WTC11 (cell line): ENCODE data around the gene SLC2A10. TPM values are rescaled to one million over a fixed set of nuclear protein-coding genes. Genes with fewer than 3 reads are reported as not detected.

Experiments
- ATAC-seq: fragments of 200-7000 bp; cut with Tn5 transposase; 2 replicates; pipeline ENCODE4 v1.10.0; 2021; ENCODE audit warnings: mild to moderate bottlenecking, moderate library complexity
- CTCF ChIA-PET: fragments of 300-600 bp; sonication (Branson Sonifier 250); formaldehyde crosslinking; loops from one replicate; lab custom pipeline; 2021; ENCODE audit warnings: antibody characterized with exemption; lab: Charles Lee
- POLR2A ChIA-PET: fragments of 350-600 bp; sonication (Branson Sonifier 250); formaldehyde crosslinking; loops from one replicate; lab custom pipeline; 2021; ENCODE audit warnings: antibody characterized with exemption; lab: Charles Lee
- DNase-seq: peaks from one replicate; pipeline ENCODE4 v3.0.0; 2021; ENCODE audit warnings: low spot score
- H3K27ac Mint-ChIP-seq: 2 replicates; pipeline ENCODE4 v1.8.0; 2021; ENCODE audit warnings: mixed read lengths
- H3K27me3 Mint-ChIP-seq: 2 replicates; pipeline ENCODE4 v1.8.0; 2021; ENCODE audit warnings: low read depth, mild to moderate bottlenecking, moderate library complexity, mixed read lengths
- H3K36me3 Mint-ChIP-seq: 2 replicates; pipeline ENCODE4 v1.8.0; 2021; ENCODE audit warnings: mixed read lengths
- H3K4me1 Mint-ChIP-seq: 2 replicates; pipeline ENCODE4 v1.8.0; 2022; ENCODE audit warnings: mixed read lengths
- H3K4me3 Mint-ChIP-seq: 2 replicates; pipeline ENCODE4 v1.8.0; 2021; ENCODE audit warnings: mild to moderate bottlenecking, moderate library complexity, mixed read lengths
- H3K9me3 Mint-ChIP-seq: 2 replicates; pipeline ENCODE4 v1.8.0; 2021; ENCODE audit warnings: mixed read lengths
- ATF6 ChIP-seq: sonication (generic); formaldehyde crosslinking; IDR thresholded peaks from 2 replicates; pipeline ENCODE4 v1.8.1; 2023; ENCODE audit warnings: mild to moderate bottlenecking, missing genetic modification reagents
- CREM ChIP-seq: sonication (generic); formaldehyde crosslinking; IDR thresholded peaks from 2 replicates; pipeline ENCODE4 v1.8.1; 2022; ENCODE audit warnings: mild to moderate bottlenecking, missing genetic modification reagents, moderate library complexity
- GTF2I ChIP-seq: fragments of 250-450 bp; sonication (Bioruptor Pico); conservative IDR thresholded peaks from 2 replicates; pipeline ENCODE4 v1.4.0; 2021; ENCODE audit warnings: mild to moderate bottlenecking
- JUN ChIP-seq: sonication (generic); formaldehyde crosslinking; IDR thresholded peaks from 2 replicates; pipeline ENCODE4 v1.8.0; 2023; ENCODE audit warnings: mild to moderate bottlenecking, missing genetic modification reagents
- NR3C1 ChIP-seq: sonication (generic); formaldehyde crosslinking; conservative IDR thresholded peaks from 2 replicates; pipeline ENCODE4 v1.8.1; 2023; ENCODE audit warnings: low read depth, mild to moderate bottlenecking, missing genetic modification reagents
- OVOL2 ChIP-seq: fragments of 250-450 bp; sonication (Bioruptor Pico); IDR thresholded peaks from 2 replicates; pipeline ENCODE4 v1.9.0; 2021; ENCODE audit warnings: mild to moderate bottlenecking, borderline replicate concordance
- PREB ChIP-seq: sonication (generic); formaldehyde crosslinking; IDR thresholded peaks from 2 replicates; pipeline ENCODE4 v1.8.1; 2022; ENCODE audit warnings: mild to moderate bottlenecking, missing genetic modification reagents, moderate library complexity, borderline replicate concordance
- SP1 ChIP-seq: sonication (generic); formaldehyde crosslinking; conservative IDR thresholded peaks from 2 replicates; pipeline ENCODE4 v1.8.1; 2022; ENCODE audit warnings: missing genetic modification reagents
- STAT6 ChIP-seq: sonication (generic); formaldehyde crosslinking; conservative IDR thresholded peaks from 2 replicates; pipeline ENCODE4 v1.8.1; 2023; ENCODE audit warnings: mild to moderate bottlenecking, low read depth, missing genetic modification reagents, moderate library complexity
- TCF7 ChIP-seq: sonication (generic); formaldehyde crosslinking; IDR thresholded peaks from 2 replicates; pipeline ENCODE4 v1.8.0; 2022; ENCODE audit warnings: mild to moderate bottlenecking, low read depth, missing genetic modification reagents, moderate library complexity
- ZNF219 ChIP-seq: sonication (generic); formaldehyde crosslinking; IDR thresholded peaks from 2 replicates; pipeline ENCODE4 v1.8.0; 2023; ENCODE audit warnings: missing genetic modification reagents, mild to moderate bottlenecking, borderline replicate concordance
- ZNF416 ChIP-seq: fragments of 250-450 bp; sonication (Bioruptor Pico); IDR thresholded peaks from 2 replicates; pipeline ENCODE4 v1.9.0; 2021; ENCODE audit warnings: mild to moderate bottlenecking, inconsistent platforms
- ZNF512 ChIP-seq: sonication (generic); formaldehyde crosslinking; IDR thresholded peaks from 2 replicates; pipeline ENCODE4 v1.8.1; 2022; ENCODE audit warnings: missing genetic modification reagents, borderline replicate concordance
- total RNA-seq: library from RNA; stranded (reverse); gene quantifications from 3 replicates; pipeline ENCODE4 v1.2.3, GENCODE V29; 2021
- TF ChIP-seq, protein P1 (sequence below): fragments of 250-450 bp; sonication (Bioruptor Pico); IDR thresholded peaks from 2 replicates; pipeline ENCODE4 v1.8.0; 2021; ENCODE audit warnings: mild to moderate bottlenecking
- TF ChIP-seq, protein P2 (sequence below): fragments of 250-450 bp; sonication (Bioruptor Pico); IDR thresholded peaks from 2 replicates; pipeline ENCODE4 v1.9.0; 2021; ENCODE audit warnings: moderate library complexity, mild to moderate bottlenecking, inconsistent platforms, borderline replicate concordance

Gene SLC2A10
- total RNA-seq, 1 experiment from 2014 or later = 8.0 TPM

DNA sequence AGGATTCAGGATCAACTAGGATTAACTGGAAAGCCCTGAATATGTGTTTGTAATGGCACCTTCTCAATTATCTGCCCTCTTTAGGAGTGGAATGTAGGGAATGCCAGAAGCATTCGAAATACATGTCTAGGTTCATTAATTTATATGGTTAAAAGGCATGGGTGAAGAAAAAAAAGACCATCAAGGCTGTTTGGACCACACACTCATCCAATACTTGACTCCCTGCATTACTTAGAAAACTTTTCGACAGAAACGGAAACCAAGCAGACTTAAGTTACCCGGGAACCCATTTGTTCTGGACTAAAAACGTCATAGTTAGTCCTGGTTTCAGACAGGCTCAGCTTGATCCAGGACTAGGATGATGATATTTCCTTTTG is 33.2 kb downstream of the SLC2A10 start (continued):
- TF ChIP-seq STAT6 (CRISPR knock-in tag) = no peak
- no peak for TF ChIP-seq JUN (CRISPR knock-in tag)
- TF ChIP-seq, protein P1, sequence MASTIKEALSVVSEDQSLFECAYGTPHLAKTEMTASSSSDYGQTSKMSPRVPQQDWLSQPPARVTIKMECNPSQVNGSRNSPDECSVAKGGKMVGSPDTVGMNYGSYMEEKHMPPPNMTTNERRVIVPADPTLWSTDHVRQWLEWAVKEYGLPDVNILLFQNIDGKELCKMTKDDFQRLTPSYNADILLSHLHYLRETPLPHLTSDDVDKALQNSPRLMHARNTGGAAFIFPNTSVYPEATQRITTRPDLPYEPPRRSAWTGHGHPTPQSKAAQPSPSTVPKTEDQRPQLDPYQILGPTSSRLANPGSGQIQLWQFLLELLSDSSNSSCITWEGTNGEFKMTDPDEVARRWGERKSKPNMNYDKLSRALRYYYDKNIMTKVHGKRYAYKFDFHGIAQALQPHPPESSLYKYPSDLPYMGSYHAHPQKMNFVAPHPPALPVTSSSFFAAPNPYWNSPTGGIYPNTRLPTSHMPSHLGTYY (CRISPR knock-in tag) = no peak
- TF ChIP-seq GTF2I (CRISPR knock-in tag) = no peak

- Mint-ChIP-seq H3K9me3 (peaks cover 20% of the 10 kb centered on the region), H3K36me3 (no peaks in the 10 kb centered on the region), H3K27ac (no peak overlapping the region), H3K27me3 (peaks cover 3% of the 10 kb centered on the region; the same call in 1 of the 2 replicates)
- ChIA-PET CTCF (interaction anchor here (1.2 kb wide), 1 partner anchor 10 kb away, joined by 6 read pairs; no protein-coding TSS in a partner anchor), POLR2A (no interaction called here)
- no peak for ATAC-seq
- no peak for TF ChIP-seq OVOL2 (CRISPR knock-in tag)
- no peak for TF ChIP-seq ZNF219 (CRISPR knock-in tag)
- no peak for TF ChIP-seq ZNF512 (CRISPR knock-in tag)
- no peak for TF ChIP-seq TCF7 (CRISPR knock-in tag)
- no peak for TF ChIP-seq NR3C1
- no peak for TF ChIP-seq ZNF416 (CRISPR knock-in tag)
- TF ChIP-seq ATF6 (CRISPR knock-in tag) = no peak
- TF ChIP-seq, protein P2, sequence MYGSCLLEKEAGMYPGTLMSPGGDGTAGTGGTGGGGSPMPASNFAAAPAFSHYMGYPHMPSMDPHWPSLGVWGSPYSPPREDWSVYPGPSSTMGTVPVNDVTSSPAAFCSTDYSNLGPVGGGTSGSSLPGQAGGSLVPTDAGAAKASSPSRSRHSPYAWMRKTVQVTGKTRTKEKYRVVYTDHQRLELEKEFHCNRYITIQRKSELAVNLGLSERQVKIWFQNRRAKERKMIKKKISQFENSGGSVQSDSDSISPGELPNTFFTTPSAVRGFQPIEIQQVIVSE (CRISPR knock-in tag) = no peak
- TF ChIP-seq SP1 (CRISPR knock-in tag) = no peak
- TF ChIP-seq PREB (CRISPR knock-in tag) = no peak
- no peak for TF ChIP-seq CREM (CRISPR knock-in tag)
- TF ChIP-seq, all 79 proteins: peak for 0
- H3K4me1 Mint-ChIP-seq = peaks cover 9% of the 10 kb centered on the region
- no peak overlapping the region for H3K4me3 Mint-ChIP-seq
- no peak for DNase-seq
Observed at GRCh38 chr20:46743088-46743487, 33.6 kb downstream of the SLC2A10 start.
